K562 (cell line): ENCODE data around the gene PHKG2. TPM values are rescaled to one million over a fixed set of nuclear protein-coding genes. Genes with fewer than 3 reads are reported as not detected.

Source experiments
- polyA plus RNA-seq, 8 experiments: library from polyadenylated mRNA; depleted of rRNA in 4 of 8; stranded (reverse) in 5 of 8; unstranded in 3 of 8; fragments of >200 nt; fragmentation: Nextera tagmentation in 2 of 8; fragmentation: Illumina TruSeq in 1 of 8; extraction: Ambion mirVana in 2 of 8; extraction: Trizol in 1 of 8; gene quantifications; 2 replicates each; pipeline versions ENCODE4 v1.2.1 to v1.2.3, GENCODE V29; 2011 to 2014; ENCODE audit warnings: inconsistent platforms in 1 of 8, missing spikeins in 1 of 8
- total RNA-seq, 7 experiments: library from RNA; depleted of rRNA in 6 of 7; stranded (reverse); fragments of >200 nt in 6 of 7; fragmentation: Illumina TruSeq in 2 of 7; extraction: Trizol in 2 of 7; gene quantifications; 2 replicates each; pipeline versions ENCODE4 v1.2.1 to v1.2.3, GENCODE V29; 2011 to 2021; ENCODE audit warnings: low replicate concordance in 1 of 7
- TF ChIP-seq, protein P1 (sequence below), 2 experiments: fragments of 450-650 bp in 1 of 2; sonication (generic) in 1 of 2; formaldehyde crosslinking in 1 of 2; IDR thresholded peaks; 2 replicates each; pipeline versions ENCODE4 v1.7.1 to v1.9.0; 2016 to 2022; ENCODE audit warnings: inconsistent platforms in 1 of 2, mild to moderate bottlenecking in 1 of 2, missing genetic modification reagents in 1 of 2

PHKG2 gene
- total and polyA plus RNA-seq, 9 of the 15 experiments (the other 6 are each of a cell fraction or from before 2014, with no cell fraction given): 5.8 to 54.2 (median 30.7) TPM

DNA sequence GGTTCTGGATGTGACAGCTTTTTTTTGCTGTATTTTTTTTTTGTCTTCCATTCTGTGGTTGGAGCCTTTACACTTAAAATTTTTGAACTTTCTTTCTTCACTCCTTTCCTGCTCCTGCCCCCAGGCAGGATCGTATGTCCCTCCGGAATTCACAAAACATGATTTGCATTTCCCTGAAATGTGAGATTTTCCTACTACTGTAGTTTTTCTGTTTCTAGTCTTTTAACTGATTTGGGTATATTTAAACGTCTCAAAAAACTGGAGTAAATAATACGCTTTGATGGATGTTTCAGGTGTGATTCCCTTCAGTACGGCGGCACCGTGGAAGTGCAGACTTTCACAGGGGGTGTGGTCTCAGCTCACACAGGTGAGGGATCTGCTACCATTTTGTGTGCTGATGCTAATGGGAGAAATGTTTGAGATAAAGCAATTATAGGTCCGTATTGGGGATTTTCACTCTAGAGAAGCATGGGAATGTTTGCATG is 48.6 kb upstream of the PHKG2 start (continued):
- TF ChIP-seq, protein P1, sequence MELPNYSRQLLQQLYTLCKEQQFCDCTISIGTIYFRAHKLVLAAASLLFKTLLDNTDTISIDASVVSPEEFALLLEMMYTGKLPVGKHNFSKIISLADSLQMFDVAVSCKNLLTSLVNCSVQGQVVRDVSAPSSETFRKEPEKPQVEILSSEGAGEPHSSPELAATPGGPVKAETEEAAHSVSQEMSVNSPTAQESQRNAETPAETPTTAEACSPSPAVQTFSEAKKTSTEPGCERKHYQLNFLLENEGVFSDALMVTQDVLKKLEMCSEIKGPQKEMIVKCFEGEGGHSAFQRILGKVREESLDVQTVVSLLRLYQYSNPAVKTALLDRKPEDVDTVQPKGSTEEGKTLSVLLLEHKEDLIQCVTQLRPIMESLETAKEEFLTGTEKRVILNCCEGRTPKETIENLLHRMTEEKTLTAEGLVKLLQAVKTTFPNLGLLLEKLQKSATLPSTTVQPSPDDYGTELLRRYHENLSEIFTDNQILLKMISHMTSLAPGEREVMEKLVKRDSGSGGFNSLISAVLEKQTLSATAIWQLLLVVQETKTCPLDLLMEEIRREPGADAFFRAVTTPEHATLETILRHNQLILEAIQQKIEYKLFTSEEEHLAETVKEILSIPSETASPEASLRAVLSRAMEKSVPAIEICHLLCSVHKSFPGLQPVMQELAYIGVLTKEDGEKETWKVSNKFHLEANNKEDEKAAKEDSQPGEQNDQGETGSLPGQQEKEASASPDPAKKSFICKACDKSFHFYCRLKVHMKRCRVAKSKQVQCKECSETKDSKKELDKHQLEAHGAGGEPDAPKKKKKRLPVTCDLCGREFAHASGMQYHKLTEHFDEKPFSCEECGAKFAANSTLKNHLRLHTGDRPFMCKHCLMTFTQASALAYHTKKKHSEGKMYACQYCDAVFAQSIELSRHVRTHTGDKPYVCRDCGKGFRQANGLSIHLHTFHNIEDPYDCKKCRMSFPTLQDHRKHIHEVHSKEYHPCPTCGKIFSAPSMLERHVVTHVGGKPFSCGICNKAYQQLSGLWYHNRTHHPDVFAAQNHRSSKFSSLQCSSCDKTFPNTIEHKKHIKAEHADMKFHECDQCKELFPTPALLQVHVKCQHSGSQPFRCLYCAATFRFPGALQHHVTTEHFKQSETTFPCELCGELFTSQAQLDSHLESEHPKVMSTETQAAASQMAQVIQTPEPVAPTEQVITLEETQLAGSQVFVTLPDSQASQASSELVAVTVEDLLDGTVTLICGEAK (IDR thresholded peaks at IDR 0.05): no peak
- TF ChIP-seq, protein P1 (CRISPR knock-in tag; IDR thresholded peaks at IDR 0.05): no peak
